GM10266 (cell line): ENCODE measurements around the gene LRRC3C.

Source experiments
- DNase-seq: peaks from one replicate; pipeline ENCODE4 v3.0.0; 2012; ENCODE audit errors: extremely low spot score
- CTCF ChIP-seq: IDR thresholded peaks from 2 replicates; pipeline ENCODE4 v1.5.1; 2012; ENCODE audit warnings: mild to moderate bottlenecking, low read depth; ENCODE audit not compliant: control insufficient read depth, insufficient read depth; ENCODE audit errors: missing control alignments

LRRC3C gene

GRCh38 chr17:39903158-39903884 lies 24.2 kb upstream of the LRRC3C start:
- DNase-seq: no peak
- TF ChIP-seq CTCF: no peak

GRCh38 chr17:39904990-39905288 lies 22.6 kb upstream of the LRRC3C start:
- TF ChIP-seq CTCF: no peak
- DNase-seq: no peak

- no peak for TF ChIP-seq CTCF
- no peak for DNase-seq
These were observed 18.7 kb upstream of the LRRC3C start for GRCh38 chr17:39908789-39909352.

GRCh38 chr17:39913989-39914388 lies 13.5 kb upstream of the LRRC3C start:
- DNase-seq: no peak
- TF ChIP-seq CTCF: no peak

GRCh38 chr17:39915559-39915958 lies 12.0 kb upstream of the LRRC3C start:
- DNase-seq: no peak
- no peak for TF ChIP-seq CTCF

- TF ChIP-seq CTCF: no peak
- no peak for DNase-seq
These were observed 10.6 kb upstream of the LRRC3C start for GRCh38 chr17:39916918-39917317.

- no peak for TF ChIP-seq CTCF
These were observed 8.3 kb upstream of the LRRC3C start for GRCh38 chr17:39919087-39919683.

More at GRCh38 chr17:39919087-39919683, 8.3 kb upstream of the LRRC3C start:
- no peak for DNase-seq
